Keratinocyte (primary cell): ENCODE data around the gene HOXB5. TPM values are rescaled to one million over a fixed set of nuclear protein-coding genes. Genes with fewer than 3 reads are reported as not detected.

ENCODE experiments used
- DNase-seq: peaks from one replicate; pipeline ENCODE4 v3.0.0-alpha.2; 2011; ENCODE audit warnings: low read depth, missing footprints, low spot score
- FAIRE-seq: peaks from 2 replicates; lab custom pipeline; 2011; peaks lifted over from hg19 to GRCh38; lab: Jason Lieb, UNC
- H2AFZ ChIP-seq: 2 replicates; pipeline ENCODE4 v1.6.0; 2012; ENCODE audit warnings: low read length, control low read depth, inconsistent platforms; ENCODE audit not compliant: control insufficient read depth
- H3K27ac ChIP-seq: 2 replicates; pipeline ENCODE4 v1.5.1; 2011; ENCODE audit warnings: low read length; ENCODE audit not compliant: control insufficient read depth, insufficient read depth
- H3K27me3 ChIP-seq: 3 replicates; pipeline ENCODE4 v1.6.0; 2011; ENCODE audit warnings: low read length; ENCODE audit not compliant: control insufficient read depth, insufficient read depth; ENCODE audit errors: extremely low read depth
- H3K36me3 ChIP-seq, 2 experiments: 2 replicates in 1 of 2; 3 replicates in 1 of 2; pipeline ENCODE4 v1.5.1; 2011; ENCODE audit warnings: low read length in 2 of 2, mild to moderate bottlenecking in 1 of 2; ENCODE audit not compliant: control insufficient read depth in 2 of 2, insufficient read depth in 2 of 2; ENCODE audit errors: extremely low read depth in 1 of 2
- H3K4me1 ChIP-seq: 3 replicates; pipeline ENCODE4 v1.5.1; 2011; ENCODE audit warnings: low read length; ENCODE audit not compliant: control insufficient read depth, insufficient read depth; ENCODE audit errors: extremely low read depth
- H3K4me2 ChIP-seq: 3 replicates; pipeline ENCODE4 v1.6.0; 2011; ENCODE audit warnings: low read depth, low read length; ENCODE audit not compliant: control insufficient read depth, insufficient read depth; ENCODE audit errors: extremely low read depth
- H3K4me3 ChIP-seq, 3 experiments: fragments of 200-600 bp in 1 of 3; sonication (generic) in 1 of 3; 2 replicates in 2 of 3; 3 replicates in 1 of 3; pipeline ENCODE4 v1.5.1; 2011 to 2016; ENCODE audit warnings: low read length in 3 of 3, mild to moderate bottlenecking in 3 of 3, control low read depth in 2 of 3, inconsistent platforms in 1 of 3, low read depth in 1 of 3, mixed read lengths in 1 of 3, mixed run types in 1 of 3, moderate library complexity in 1 of 3; ENCODE audit not compliant: control insufficient read depth in 2 of 3, insufficient read depth in 2 of 3; ENCODE audit errors: extremely low read depth in 1 of 3
- H3K79me2 ChIP-seq: 2 replicates; pipeline ENCODE4 v1.6.0; 2012; ENCODE audit warnings: low read length; ENCODE audit not compliant: control insufficient read depth, insufficient read depth
- H3K9ac ChIP-seq: 3 replicates; pipeline ENCODE4 v1.6.0; 2011; ENCODE audit warnings: low read length; ENCODE audit not compliant: control insufficient read depth, insufficient read depth; ENCODE audit errors: extremely low read depth
- H3K9me1 ChIP-seq: 3 replicates; pipeline ENCODE4 v1.6.0; 2011; ENCODE audit warnings: low read length; ENCODE audit not compliant: control insufficient read depth, insufficient read depth; ENCODE audit errors: extremely low read depth
- H3K9me3 ChIP-seq: 2 replicates; pipeline ENCODE4 v1.5.1; 2012; ENCODE audit warnings: low read depth, low read length; ENCODE audit not compliant: control insufficient read depth
- H4K20me1 ChIP-seq: 3 replicates; pipeline ENCODE4 v1.6.0; 2011; ENCODE audit warnings: low read length; ENCODE audit not compliant: control insufficient read depth, insufficient read depth; ENCODE audit errors: extremely low read depth
- CTCF ChIP-seq, 3 experiments: IDR thresholded peaks in 1 of 3; conservative IDR thresholded peaks in 1 of 3; optimal IDR thresholded peaks in 1 of 3; 2 replicates in 2 of 3; 3 replicates in 1 of 3; pipeline versions ENCODE3 to v1.5.1; 2011; ENCODE audit warnings: low read length in 3 of 3, mild to moderate bottlenecking in 3 of 3, moderate library complexity in 2 of 3, control low read depth in 1 of 3, inconsistent platforms in 1 of 3; ENCODE audit not compliant: insufficient read depth in 2 of 3; ENCODE audit errors: extremely low read depth in 1 of 3
- EZH2 ChIP-seq: IDR thresholded peaks from one replicate; pipeline ENCODE4 v1.6.1; 2012; ENCODE audit warnings: inconsistent platforms, mild to moderate bottlenecking, low read length, moderate library complexity
- dilution Hi-C: fragments of 300-500 bp; cut with MboI; formaldehyde crosslinking; loops from one replicate; pipeline ENCODE4 v1.7.0; 2020; ENCODE audit warnings: low sequenced_read_pairs; ENCODE audit not compliant: extremely low pct_ligation_motif_present
- polyA plus RNA-seq, 5 experiments: library from polyadenylated mRNA; depleted of rRNA in 3 of 5; stranded (reverse) in 3 of 5; stranded (forward) in 1 of 5; unstranded in 1 of 5; fragments of >200 nt; gene quantifications; 1 replicate in 1 of 5; 2 replicates in 3 of 5; 3 replicates in 1 of 5; pipeline versions ENCODE4 v1.2.1 to v1.2.3, GENCODE V29; 2011 to 2012; ENCODE audit warnings: missing spikeins in 2 of 5, low read depth in 1 of 5, low replicate concordance in 1 of 5

HOXB5 gene
- polyA plus RNA-seq, 1 donor (not counting 4 experiments of a cell fraction or from before 2014, with no cell fraction given): not detected

DNA sequence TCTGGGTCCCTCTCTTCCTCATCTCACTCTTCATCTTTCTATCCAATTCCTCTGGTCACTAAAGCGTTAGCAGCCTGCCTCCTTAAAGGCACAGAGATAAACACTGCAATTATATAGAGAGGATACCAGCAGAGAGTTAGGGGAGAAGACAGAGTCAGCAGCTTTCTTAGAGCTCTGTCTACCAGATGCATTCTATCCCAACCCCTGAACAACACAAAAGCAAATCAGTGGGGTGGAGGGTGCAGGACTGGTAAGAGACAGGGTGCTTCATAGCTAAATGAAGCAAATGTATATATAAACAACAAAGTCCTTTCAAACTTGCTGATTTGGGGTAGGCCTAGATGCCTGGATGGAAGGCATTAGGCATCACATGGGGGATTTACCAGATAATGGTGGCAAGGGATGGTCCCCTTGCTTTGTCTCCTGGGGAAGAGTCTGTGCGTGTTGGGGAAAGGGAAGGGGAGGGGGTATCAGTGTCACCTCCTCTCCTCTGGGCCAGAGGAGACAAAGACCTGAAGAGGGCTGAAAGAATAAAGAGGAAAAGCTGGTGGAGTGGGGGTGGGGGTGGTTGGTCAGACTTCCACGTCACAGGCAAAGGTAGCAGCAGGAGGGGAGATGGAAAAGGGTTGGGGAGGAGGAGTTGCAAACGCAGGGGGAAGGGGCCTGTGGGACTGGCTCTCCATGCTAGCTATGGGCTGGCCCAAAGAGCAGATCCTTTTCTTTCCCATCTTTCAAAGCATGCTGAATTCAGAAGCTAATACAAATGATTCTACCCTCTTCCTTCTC lies 27.5 kb downstream of the HOXB5 start:
- DNase-seq (no peak), FAIRE-seq (no peak)
- peaks cover 0 to 3% of the 10 kb centered on the region in 2 experiments for H3K36me3 ChIP-seq
- no peaks in the 10 kb centered on the region for H3K9me3 ChIP-seq
- H3K4me1 ChIP-seq: no peaks in the 10 kb centered on the region
- H3K27me3 ChIP-seq: peaks cover 74% of the 10 kb centered on the region
- no peak overlapping the region for H2AFZ ChIP-seq
- H3K79me2 ChIP-seq: no peaks in the 10 kb centered on the region
- H4K20me1 ChIP-seq: no peaks in the 10 kb centered on the region
- no peak overlapping the region for H3K4me2 ChIP-seq
- H3K9me1 ChIP-seq: no peaks in the 10 kb centered on the region
- TF ChIP-seq EZH2 (no peak), CTCF (optimal IDR thresholded peaks at IDR 0.05 in 1 of 3, IDR thresholded peaks at IDR 0.05 in 1 of 3, conservative IDR thresholded peaks at IDR 0.05 in 1 of 3; ENCODE audit: extremely low read depth in 1 of 3, insufficient read depth in 2 of 3, low read length in 3 of 3) (no peak)
- H3K27ac ChIP-seq: no peak overlapping the region
- dilution Hi-C loops: no loop called here
- no peak overlapping the region for H3K9ac ChIP-seq
- H3K4me3 ChIP-seq: no peak overlapping the region

DNA sequence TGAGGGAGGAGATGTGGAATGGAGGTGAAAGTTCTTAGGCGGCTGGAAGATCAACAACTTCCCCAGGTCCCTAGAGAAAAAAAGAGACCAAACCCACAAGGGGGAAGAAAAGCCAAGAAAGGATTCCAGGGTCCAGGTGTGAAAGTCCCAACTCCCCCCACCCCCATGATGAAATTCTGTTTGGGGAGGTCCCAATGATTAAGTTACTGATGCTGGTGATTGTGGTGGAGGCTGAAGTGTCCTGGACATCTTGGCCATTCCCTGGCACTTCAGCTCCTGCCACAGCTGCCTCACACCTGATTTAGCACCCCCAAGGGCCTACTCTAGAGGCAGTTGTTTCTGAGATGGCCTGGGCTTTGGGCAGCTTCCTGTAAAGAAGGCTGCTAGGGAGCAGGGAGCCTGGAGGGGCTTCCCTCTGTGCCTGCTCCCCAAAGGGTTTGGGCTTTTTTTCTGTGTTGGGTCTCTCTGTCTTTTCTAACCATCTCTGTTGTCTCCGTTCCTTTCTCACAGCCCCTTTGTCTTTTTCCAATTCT lies 28.5 kb downstream of the HOXB5 start:
- H2AFZ ChIP-seq: no peak overlapping the region
- H3K27ac ChIP-seq: no peak overlapping the region
- dilution Hi-C loops: no loop called here
- no peaks in the 10 kb centered on the region for H3K9me1 ChIP-seq
- no peaks in the 10 kb centered on the region for H3K79me2 ChIP-seq
- TF ChIP-seq EZH2 (no peak), CTCF (optimal IDR thresholded peaks at IDR 0.05 in 1 of 3, IDR thresholded peaks at IDR 0.05 in 1 of 3, conservative IDR thresholded peaks at IDR 0.05 in 1 of 3; ENCODE audit: extremely low read depth in 1 of 3, insufficient read depth in 2 of 3, low read length in 3 of 3) (no peak)
- H3K9ac ChIP-seq: no peak overlapping the region
- H3K4me3 ChIP-seq: no peak overlapping the region
- H3K4me1 ChIP-seq: no peaks in the 10 kb centered on the region
- FAIRE-seq (no peak), DNase-seq (no peak)
- H4K20me1 ChIP-seq: no peaks in the 10 kb centered on the region
- peaks cover 0 to 3% of the 10 kb centered on the region in 2 experiments for H3K36me3 ChIP-seq
- no peak overlapping the region for H3K4me2 ChIP-seq
- peaks cover 63% of the 10 kb centered on the region for H3K27me3 ChIP-seq
- no peaks in the 10 kb centered on the region for H3K9me3 ChIP-seq
